ENCODE measurements around the gene PAX8. TPM values are rescaled to one million over a fixed set of nuclear protein-coding genes. Genes with fewer than 3 reads are reported as not detected.

PAX8 gene
- total RNA-seq, 4 donors from 2014 or later, result 0.62 to 2.5 (median 1.1) TPM; not detected in 1

DNA sequence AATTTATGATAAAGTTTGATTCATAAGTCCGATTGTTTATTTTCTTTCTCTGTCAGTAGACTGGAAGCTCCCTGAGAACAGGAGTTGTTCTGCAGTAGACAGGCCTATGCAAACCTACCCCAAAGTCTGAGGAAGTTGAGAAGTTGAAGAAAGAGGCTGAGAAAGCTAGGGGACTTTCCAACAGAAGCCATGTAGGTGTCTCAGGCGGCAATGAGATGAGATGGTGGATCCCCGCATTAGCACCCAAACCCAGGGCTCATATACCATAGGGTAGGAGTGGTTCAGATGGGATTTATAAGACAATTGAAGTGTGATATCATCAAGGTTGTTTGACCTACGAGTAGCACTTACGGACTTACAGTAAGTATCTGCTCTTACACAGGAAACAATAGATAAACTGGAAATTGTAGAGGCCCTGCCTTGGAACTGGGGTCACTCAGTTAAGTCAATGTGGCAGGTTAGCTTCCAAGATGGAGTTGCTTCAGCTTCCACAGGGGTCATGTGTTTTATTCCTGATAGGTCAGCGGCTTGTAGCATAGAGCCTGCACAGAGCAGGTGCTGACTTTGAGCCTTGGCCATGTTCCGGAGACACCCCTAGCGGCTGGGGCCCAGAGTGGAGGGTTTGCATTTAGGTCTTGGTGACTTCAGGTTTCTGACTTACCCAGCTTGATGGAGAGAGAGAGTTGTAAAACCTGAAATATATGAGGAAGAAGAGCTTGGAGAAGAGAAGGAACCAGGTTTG is 107.2 kb downstream of the PAX8 start:
- ATAC-seq, result no peak
- no peak for TF ChIP-seq POLR2A (IDR thresholded peaks at IDR 0.05)
- no peak for TF ChIP-seq CTCF (IDR thresholded peaks at IDR 0.05)
- no peak for TF ChIP-seq EP300 (IDR thresholded peaks at IDR 0.05)
- no peak for TF ChIP-seq POLR2AphosphoS5 (IDR thresholded peaks at IDR 0.05)
- Histone ChIP-seq H3K4me3 (no peak overlapping the region), H3K27me3 (no peaks in the 10 kb centered on the region), H3K4me1 (no peaks in the 10 kb centered on the region), H3K36me3 (no peaks in the 10 kb centered on the region), H3K27ac (no peak overlapping the region), H3K9me3 (no peaks in the 10 kb centered on the region)
- WGBS, 2 donors (ENCODE audit: low coverage in 1 of 2), result 87 to 97% methylated on average over 5 to 6 of the region's 8 CpGs

DNA sequence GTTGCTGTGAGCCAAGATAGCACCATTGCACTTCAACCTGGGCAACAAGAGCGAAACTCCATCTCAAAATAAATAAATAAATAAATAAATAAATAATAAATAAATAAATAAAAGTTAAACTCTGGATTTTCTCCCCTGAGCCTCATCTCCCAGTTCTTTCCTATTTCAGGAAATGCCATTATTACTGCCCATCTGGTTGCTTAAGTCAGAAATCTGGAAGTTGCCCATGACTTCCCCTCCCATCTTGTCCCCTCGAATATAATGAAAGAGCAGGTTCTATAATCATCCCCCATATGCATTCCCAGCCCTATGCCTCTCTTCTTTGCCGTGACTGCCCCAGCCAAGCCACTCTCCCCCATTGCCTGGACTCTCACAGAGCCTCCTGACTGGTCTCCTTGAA is 109.1 kb downstream of the PAX8 start:
- H3K4me3 ChIP-seq, result no peak overlapping the region
- no peaks in the 10 kb centered on the region for H3K4me1 ChIP-seq
- no peaks in the 10 kb centered on the region for H3K27me3 ChIP-seq
- 87 to 92% methylated on average over 3 of the region's 3 CpGs for WGBS, 2 donors (ENCODE audit: low coverage in 1 of 2)
- no peak for ATAC-seq
- TF ChIP-seq POLR2AphosphoS5 (IDR thresholded peaks at IDR 0.05) (no peak), POLR2A (IDR thresholded peaks at IDR 0.05) (no peak)
- no peaks in the 10 kb centered on the region for H3K9me3 ChIP-seq
- H3K36me3 ChIP-seq, result no peaks in the 10 kb centered on the region
- no peak overlapping the region for H3K27ac ChIP-seq

DNA sequence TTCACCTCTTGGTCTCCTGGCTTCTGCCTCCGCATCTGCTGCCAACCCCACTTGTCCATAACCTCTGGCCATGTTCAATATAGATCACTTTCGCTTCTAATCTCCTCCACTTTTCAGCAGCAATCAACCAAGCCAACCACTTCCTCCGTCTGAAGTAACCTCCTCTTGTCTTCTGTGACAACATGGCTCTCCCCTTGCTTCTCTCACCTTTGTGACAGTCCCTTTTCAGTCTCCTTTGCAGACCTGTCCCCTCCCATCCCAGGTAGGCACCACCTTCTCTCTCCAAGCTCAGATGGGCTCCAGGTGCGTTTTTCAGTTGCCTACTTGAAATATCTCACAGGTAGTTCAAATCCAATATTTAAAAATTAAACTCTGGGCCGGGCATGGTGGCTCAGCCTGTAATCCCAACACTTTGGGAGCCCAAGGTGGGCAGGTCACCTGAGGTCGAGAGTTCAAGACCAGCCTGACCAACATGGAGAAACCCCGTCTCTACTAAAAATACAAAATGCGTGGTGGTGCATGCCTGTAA is 109.7 kb downstream of the PAX8 start:
- no peaks in the 10 kb centered on the region for H3K36me3 ChIP-seq
- no peak for ATAC-seq
- 89 to 94% methylated on average over 3 of the region's 8 CpGs for WGBS, 2 donors (ENCODE audit: low coverage in 1 of 2)
- H3K9me3 ChIP-seq, result no peaks in the 10 kb centered on the region
- no peaks in the 10 kb centered on the region for H3K27me3 ChIP-seq
- H3K4me3 ChIP-seq, result no peak overlapping the region
- TF ChIP-seq EP300 (IDR thresholded peaks at IDR 0.05) (no peak), CTCF (IDR thresholded peaks at IDR 0.05) (no peak), POLR2A (IDR thresholded peaks at IDR 0.05) (no peak), POLR2AphosphoS5 (IDR thresholded peaks at IDR 0.05) (no peak)
- H3K27ac ChIP-seq, result no peak overlapping the region
- H3K4me1 ChIP-seq, result no peaks in the 10 kb centered on the region

DNA sequence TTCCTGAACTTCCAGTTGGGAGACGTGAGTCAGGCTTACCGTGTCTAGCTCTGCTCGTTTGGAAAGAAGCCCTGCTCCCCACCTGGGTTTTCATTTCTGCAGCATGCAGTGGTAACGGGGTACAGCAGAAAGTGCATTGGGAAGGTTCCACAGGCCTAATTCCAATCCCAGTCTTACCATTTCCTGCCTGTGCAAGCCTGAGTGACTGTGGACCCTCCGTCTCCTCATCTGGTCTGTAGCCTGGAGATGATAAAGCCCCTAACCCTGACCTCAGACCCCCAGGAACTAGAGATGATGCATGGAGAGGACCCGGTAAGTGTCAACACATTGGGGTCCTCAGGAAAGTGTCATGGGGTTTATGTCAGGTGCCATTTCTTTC is 110.8 kb downstream of the PAX8 start:
- Histone ChIP-seq H3K27ac (no peak overlapping the region), H3K27me3 (no peaks in the 10 kb centered on the region), H3K36me3 (no peaks in the 10 kb centered on the region), H3K4me3 (no peak overlapping the region), H3K4me1 (no peaks in the 10 kb centered on the region), H3K9me3 (no peaks in the 10 kb centered on the region)
- ATAC-seq, result no peak
- no peak for TF ChIP-seq POLR2A (IDR thresholded peaks at IDR 0.05)
- no peak for TF ChIP-seq EP300 (IDR thresholded peaks at IDR 0.05)
- no peak for TF ChIP-seq CTCF (IDR thresholded peaks at IDR 0.05)
- TF ChIP-seq POLR2AphosphoS5 (IDR thresholded peaks at IDR 0.05), result no peak
- WGBS, 2 donors (ENCODE audit: low coverage in 1 of 2), result 55 to 100% methylated on average over 2 to 5 of the region's 6 CpGs

- no peak for TF ChIP-seq POLR2A (IDR thresholded peaks at IDR 0.05)
- TF ChIP-seq EP300 (IDR thresholded peaks at IDR 0.05), result no peak
- TF ChIP-seq POLR2AphosphoS5 (IDR thresholded peaks at IDR 0.05), result no peak
- no peak for TF ChIP-seq CTCF (IDR thresholded peaks at IDR 0.05)
- no peaks in the 10 kb centered on the region for H3K4me1 ChIP-seq
- H3K27ac ChIP-seq, result no peak overlapping the region
- H3K36me3 ChIP-seq, result no peaks in the 10 kb centered on the region
- peak; percentile 48 for ATAC-seq
- no peaks in the 10 kb centered on the region for H3K9me3 ChIP-seq
- H3K4me3 ChIP-seq, result no peak overlapping the region
- 64 to 76% methylated on average over 5 of the region's 12 CpGs for whole genome bisulfite sequencing, 2 donors (ENCODE audit: low coverage in 1 of 2)
- no peaks in the 10 kb centered on the region for H3K27me3 ChIP-seq
Observed at GRCh38 chr2:113167115-113167932, 111.4 kb downstream of the PAX8 start.

Measured in gastroesophageal sphincter (tissue), 4 donors.